Adrenal gland (tissue), 12 donors: ENCODE data around the gene GLP2R. TPM values are rescaled to one million over a fixed set of nuclear protein-coding genes. Genes with fewer than 3 reads are reported as not detected.

Source experiments
- DNase-seq, 7 donors: peaks; one replicate each; pipeline ENCODE4 v3.0.0-alpha.2; 2019 to 2020
- H3K27ac ChIP-seq, 5 donors: fragments of 200-600 bp; sonication (generic) in 4 of 5; 1 replicate in 3 of 5; 2 replicates in 2 of 5; pipeline versions ENCODE4 v1.5.1 to v1.8.0; 2016 to 2020; ENCODE audit warnings: mild to moderate bottlenecking in 1 of 5
- H3K27me3 ChIP-seq: fragments of 200-600 bp; 2 replicates; pipeline ENCODE4 v1.8.0; 2021
- H3K36me3 ChIP-seq, 2 donors: fragments of 200-600 bp; replicated peaks in 1 of 2; 1 replicate in 1 of 2; 2 replicates in 1 of 2; pipeline versions ENCODE4 v1.5.1 to v1.8.0; 2018 to 2022
- H3K4me1 ChIP-seq, 2 donors: fragments of 200-600 bp; replicated peaks in 1 of 2; 1 replicate in 1 of 2; 2 replicates in 1 of 2; pipeline versions ENCODE4 v1.5.1 to v1.8.0; 2018 to 2021
- H3K4me3 ChIP-seq, 4 donors: fragments of 200-600 bp; sonication (generic) in 3 of 4; one replicate each; pipeline ENCODE4 v1.5.1; 2016 to 2018
- H3K9me3 ChIP-seq, 3 donors: fragments of 200-600 bp; sonication (generic) in 1 of 3; replicated peaks in 1 of 3; 1 replicate in 2 of 3; 2 replicates in 1 of 3; pipeline versions ENCODE4 v1.5.1 to v1.8.0; 2016 to 2021
- POLR2A ChIP-seq, 2 donors: fragments of 450-650 bp; IDR thresholded peaks; one replicate each; pipeline ENCODE4 v1.6.1; 2017; ENCODE audit warnings: antibody characterized with exemption in 2 of 2, mild to moderate bottlenecking in 2 of 2, moderate library complexity in 1 of 2
- WGBS, 4 donors: extraction: QIAGEN DNeasy Blood & Tissue Kit in 2 of 4; methylation state at CpG; one replicate each; pipeline versions ENCODE4 v1.1.5 to v1.1.7; 2013 to 2017; 5-methylcytosine and 5-hydroxymethylcytosine counted together
- intact Hi-C, 2 donors: fragments of 100-400 bp; cut with DNase I; formaldehyde crosslinking; loops; one replicate each; pipeline versions ENCODE4 v1.14.1 to v1.15.0; 2022 to 2023
- polyA plus RNA-seq, 3 donors: library from polyadenylated mRNA; stranded (reverse); fragments of 200-250 nt in 2 of 3; fragments of 350-450 nt in 1 of 3; fragmentation: Illumina TruSeq in 1 of 3; extraction: RNeasy Lipid Tissue Mini Kit (QIAGEN cat#74804) in 1 of 3; gene quantifications; one replicate each; pipeline ENCODE4 v1.2.3, GENCODE V29; 2013 to 2014
- total RNA-seq, 9 donors: library from RNA; depleted of rRNA in 4 of 9; stranded (reverse); fragments of >200 nt in 4 of 9; fragments of 120-200 nt in 1 of 9; fragmentation: NEBNext Ultra II Directional in 1 of 9; extraction: Animal tissue kit (Norgen Biotek cat#: 25700) in 1 of 9; gene quantifications; one replicate each; pipeline versions ENCODE4 v1.1.0 to v1.2.4, GENCODE V29; 2013 to 2023
- TF ChIP-seq, protein P1 (sequence below), 6 experiments: fragments of 450-650 bp in 4 of 6; fragments of 200-600 bp in 2 of 6; sonication (generic) in 1 of 6; IDR thresholded peaks; 1 replicate in 5 of 6; 2 replicates in 1 of 6; pipeline versions ENCODE4 v1.5.1 to v1.8.0; 2016 to 2021; ENCODE audit warnings: antibody characterized with exemption in 6 of 6, mild to moderate bottlenecking in 2 of 6, moderate library complexity in 1 of 6
- donor health status: healthy with polysubstance abuse.
- donor health status: Bipolar disorder and iron deficiency.
- donor health status: DM: yes; HTN: yes; CAD: no.
- donor health status: DM: no; HTN: no; CAD: no.
- donor health status: DM: no; HTN: no; CAD: no.
- donor health status: DM: yes; HTN: yes; CAD: no.

The GLP2R gene
- total and polyA plus RNA-seq, 12 donors = 0.07 to 1.2 (median 0.35) TPM; not detected in 1

DNA sequence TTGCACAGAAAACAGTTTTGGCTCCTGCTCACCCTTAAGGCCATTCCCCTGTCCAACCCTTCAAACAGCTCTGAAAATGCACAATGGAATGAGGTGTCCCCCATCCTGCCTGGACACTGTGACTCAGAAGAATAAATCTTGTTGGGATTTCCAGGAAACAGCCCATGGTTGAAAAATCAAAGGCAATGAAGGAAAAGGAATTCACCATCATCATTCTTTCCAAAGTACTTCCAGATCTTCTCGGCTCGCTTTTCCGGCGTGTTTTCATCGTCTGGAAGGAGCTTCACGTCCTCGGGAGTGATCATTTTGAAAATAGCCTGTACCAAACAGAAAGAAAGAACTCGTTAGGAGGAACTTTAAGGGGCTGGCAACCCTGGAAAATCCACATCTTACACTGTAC is 75.1 kb downstream of the GLP2R start:
- peaks cover 0 to 6% of the 10 kb centered on the region in 2 donors for H3K4me1 ChIP-seq
- no peak for DNase-seq
- no peak overlapping the region for H3K4me3 ChIP-seq
- intact Hi-C loops = no loop called here
- no peaks in the 10 kb centered on the region for H3K27me3 ChIP-seq
- H3K9me3 ChIP-seq = no peaks in the 10 kb centered on the region
- peak overlapping the region in 2 of 5 donors; percentile 38 to 58 for H3K27ac ChIP-seq
- WGBS, 4 donors = 33 to 51% (median 39%) methylated on average over 8 of the region's 8 CpGs
- H3K36me3 ChIP-seq = no peaks in the 10 kb centered on the region
- no peak for TF ChIP-seq POLR2A (IDR thresholded peaks at IDR 0.05)
- TF ChIP-seq, protein P1, sequence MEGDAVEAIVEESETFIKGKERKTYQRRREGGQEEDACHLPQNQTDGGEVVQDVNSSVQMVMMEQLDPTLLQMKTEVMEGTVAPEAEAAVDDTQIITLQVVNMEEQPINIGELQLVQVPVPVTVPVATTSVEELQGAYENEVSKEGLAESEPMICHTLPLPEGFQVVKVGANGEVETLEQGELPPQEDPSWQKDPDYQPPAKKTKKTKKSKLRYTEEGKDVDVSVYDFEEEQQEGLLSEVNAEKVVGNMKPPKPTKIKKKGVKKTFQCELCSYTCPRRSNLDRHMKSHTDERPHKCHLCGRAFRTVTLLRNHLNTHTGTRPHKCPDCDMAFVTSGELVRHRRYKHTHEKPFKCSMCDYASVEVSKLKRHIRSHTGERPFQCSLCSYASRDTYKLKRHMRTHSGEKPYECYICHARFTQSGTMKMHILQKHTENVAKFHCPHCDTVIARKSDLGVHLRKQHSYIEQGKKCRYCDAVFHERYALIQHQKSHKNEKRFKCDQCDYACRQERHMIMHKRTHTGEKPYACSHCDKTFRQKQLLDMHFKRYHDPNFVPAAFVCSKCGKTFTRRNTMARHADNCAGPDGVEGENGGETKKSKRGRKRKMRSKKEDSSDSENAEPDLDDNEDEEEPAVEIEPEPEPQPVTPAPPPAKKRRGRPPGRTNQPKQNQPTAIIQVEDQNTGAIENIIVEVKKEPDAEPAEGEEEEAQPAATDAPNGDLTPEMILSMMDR (IDR thresholded peaks at IDR 0.05) = no peak

GRCh38 chr17:9902120-9902519 is 76.4 kb downstream of the GLP2R start:
- H3K9me3 ChIP-seq = no peaks in the 10 kb centered on the region
- no peaks in the 10 kb centered on the region for H3K27me3 ChIP-seq
- intact Hi-C loops = no loop called here
- DNase-seq = no peak
- no peak for TF ChIP-seq POLR2A (IDR thresholded peaks at IDR 0.05)
- TF ChIP-seq, protein P1 (IDR thresholded peaks at IDR 0.05) = no peak
- no peaks in the 10 kb centered on the region for H3K36me3 ChIP-seq
- no peak overlapping the region for H3K4me3 ChIP-seq
- no peak overlapping the region for H3K27ac ChIP-seq
- peaks cover 0 to 6% of the 10 kb centered on the region in 2 donors for H3K4me1 ChIP-seq
- 30 to 54% (median 33%) methylated on average over 2 of the region's 2 CpGs for WGBS, 4 donors

GRCh38 chr17:9904277-9905077 is 78.8 kb downstream of the GLP2R start:
- H3K4me3 ChIP-seq = no peak overlapping the region
- WGBS, 4 donors = 92 to 95% (median 92%) methylated on average over 22 to 35 of the region's 35 CpGs
- TF ChIP-seq, protein P1 (IDR thresholded peaks at IDR 0.05) = no peak
- TF ChIP-seq POLR2A (IDR thresholded peaks at IDR 0.05) = no peak

GRCh38 chr17:9905078-9905415 is 79.3 kb downstream of the GLP2R start, which contains the start of gene RCVRN:
Gene RCVRN, minus strand, starts transcription at chr17:9905271. Its CDS starts 91 bp downstream, at chr17:9905180.
- H3K9me3 ChIP-seq = no peaks in the 10 kb centered on the region
- intact Hi-C loops = no loop called here
- H3K4me3 ChIP-seq = no peak within 1 kb of the TSS
- H3K27me3 ChIP-seq = no peaks in the 10 kb centered on the region
- 80 to 96% (median 90%) methylated on average over 2 to 11 of the region's 11 CpGs for WGBS, 4 donors
- peaks cover 0 to 5% of the 10 kb centered on the region in 2 donors for H3K4me1 ChIP-seq
- TF ChIP-seq, protein P1 (IDR thresholded peaks at IDR 0.05) = no peak
- TF ChIP-seq POLR2A (IDR thresholded peaks at IDR 0.05) = no peak
- H3K27ac ChIP-seq = no peak within 1 kb of the TSS
- no peaks in the 10 kb centered on the region for H3K36me3 ChIP-seq
- no peak for DNase-seq

More at GRCh38 chr17:9904277-9905077, 78.8 kb downstream of the GLP2R start:
- Histone ChIP-seq H3K36me3 (no peaks in the 10 kb centered on the region), H3K9me3 (no peaks in the 10 kb centered on the region), H3K27ac (no peak overlapping the region), H3K27me3 (no peaks in the 10 kb centered on the region), H3K4me1 (peaks cover 0 to 6% of the 10 kb centered on the region in 2 donors)
- DNase-seq = no peak
- intact Hi-C loops = no loop called here
